Heart left ventricle (tissue), 13 donors: ENCODE results near the gene COLEC11.

ENCODE experiments used
- POLR2A ChIP-seq, 2 donors: fragments of 450-650 bp; IDR thresholded peaks; one replicate each; pipeline ENCODE4 v1.6.1; 2017; ENCODE audit warnings: antibody characterized with exemption in 2 of 2, mild to moderate bottlenecking in 2 of 2, moderate library complexity in 2 of 2
- TF ChIP-seq, protein P1 (sequence below), 12 donors: fragments of 200-600 bp; sonication (generic) in 4 of 12; IDR thresholded peaks; one replicate each; pipeline versions ENCODE4 v1.5.0 to v1.8.0; 2018 to 2022; ENCODE audit warnings: antibody characterized with exemption in 12 of 12, mild to moderate bottlenecking in 5 of 12
- donor health status: ischemic (EF 13 %, LVEDD 7.1; RV severe dilation, severe dysfunction).
- donor health status: DM: no; HTN: yes; CAD: no.
- donor health status: DM: no; HTN: no; CAD: no.
- donor health status: ischemic (EF 25% LVEDD 6.9; RV normal size, moderate dysfunction).
- donor health status: ischemic (EF 25% LVEDD 5.7; RV mildly dilated, moderate dysfunction).
- donor health status: ischemic (EF 35%, LVEDD 5.7; RV mildly dilated, moderate dysfunction).
- donor health status: nonischemic (EF 11% LVEDD 7.7; RV severe dilation, severe dysfunction).
- donor health status: DM: yes; HTN: yes; CAD: no.
- donor health status: PGD.
- donor health status: ischemic (EF 29% LVEDD 5.4; RV normal size, mild dysfunction).
- donor health status: nonischemic (EF 23%, LVEDD 6.1; RV moderate dilation, normal function).

DNA sequence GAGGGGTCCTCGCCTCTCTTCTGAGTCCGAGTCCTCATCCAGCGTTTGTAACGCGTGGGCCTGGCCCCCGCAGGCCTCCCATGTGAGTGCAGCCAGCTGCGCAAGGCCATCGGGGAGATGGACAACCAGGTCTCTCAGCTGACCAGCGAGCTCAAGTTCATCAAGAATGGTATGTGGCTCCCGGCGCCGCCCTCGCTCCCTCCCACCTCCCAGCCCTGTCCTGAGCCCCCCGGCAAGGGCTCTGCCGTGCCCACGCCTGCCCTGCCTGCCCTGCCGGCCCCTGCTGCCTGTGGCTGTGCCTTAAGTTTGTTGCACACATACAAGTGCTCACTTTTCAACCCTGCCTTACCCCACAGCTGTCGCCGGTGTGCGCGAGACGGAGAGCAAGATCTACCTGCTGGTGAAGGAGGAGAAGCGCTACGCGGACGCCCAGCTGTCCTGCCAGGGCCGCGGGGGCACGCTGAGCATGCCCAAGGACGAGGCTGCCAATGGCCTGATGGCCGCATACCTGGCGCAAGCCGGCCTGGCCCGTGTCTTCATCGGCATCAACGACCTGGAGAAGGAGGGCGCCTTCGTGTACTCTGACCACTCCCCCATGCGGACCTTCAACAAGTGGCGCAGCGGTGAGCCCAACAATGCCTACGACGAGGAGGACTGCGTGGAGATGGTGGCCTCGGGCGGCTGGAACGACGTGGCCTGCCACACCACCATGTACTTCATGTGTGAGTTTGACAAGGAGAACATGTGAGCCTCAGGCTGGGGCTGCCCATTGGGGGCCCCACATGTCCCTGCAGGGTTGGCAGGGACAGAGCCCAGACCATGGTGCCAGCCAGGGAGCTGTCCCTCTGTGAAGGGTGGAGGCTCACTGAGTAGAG is 48.7 kb downstream of the COLEC11 start:
- TF ChIP-seq, protein P1, sequence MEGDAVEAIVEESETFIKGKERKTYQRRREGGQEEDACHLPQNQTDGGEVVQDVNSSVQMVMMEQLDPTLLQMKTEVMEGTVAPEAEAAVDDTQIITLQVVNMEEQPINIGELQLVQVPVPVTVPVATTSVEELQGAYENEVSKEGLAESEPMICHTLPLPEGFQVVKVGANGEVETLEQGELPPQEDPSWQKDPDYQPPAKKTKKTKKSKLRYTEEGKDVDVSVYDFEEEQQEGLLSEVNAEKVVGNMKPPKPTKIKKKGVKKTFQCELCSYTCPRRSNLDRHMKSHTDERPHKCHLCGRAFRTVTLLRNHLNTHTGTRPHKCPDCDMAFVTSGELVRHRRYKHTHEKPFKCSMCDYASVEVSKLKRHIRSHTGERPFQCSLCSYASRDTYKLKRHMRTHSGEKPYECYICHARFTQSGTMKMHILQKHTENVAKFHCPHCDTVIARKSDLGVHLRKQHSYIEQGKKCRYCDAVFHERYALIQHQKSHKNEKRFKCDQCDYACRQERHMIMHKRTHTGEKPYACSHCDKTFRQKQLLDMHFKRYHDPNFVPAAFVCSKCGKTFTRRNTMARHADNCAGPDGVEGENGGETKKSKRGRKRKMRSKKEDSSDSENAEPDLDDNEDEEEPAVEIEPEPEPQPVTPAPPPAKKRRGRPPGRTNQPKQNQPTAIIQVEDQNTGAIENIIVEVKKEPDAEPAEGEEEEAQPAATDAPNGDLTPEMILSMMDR (IDR thresholded peaks at IDR 0.05) = no peak
- no peak for TF ChIP-seq POLR2A (IDR thresholded peaks at IDR 0.05)
